Fibroblast of peridontal ligament (primary cell): ENCODE results near the gene ZNF12.
A peak's percentile ranks its signal among the peaks of the same experiment; 100 is the strongest.

Experiments used
- DNase-seq: peaks from one replicate; pipeline ENCODE4 v3.0.0-alpha.2; 2010; ENCODE audit errors: extremely low read depth

ZNF12 gene

DNA sequence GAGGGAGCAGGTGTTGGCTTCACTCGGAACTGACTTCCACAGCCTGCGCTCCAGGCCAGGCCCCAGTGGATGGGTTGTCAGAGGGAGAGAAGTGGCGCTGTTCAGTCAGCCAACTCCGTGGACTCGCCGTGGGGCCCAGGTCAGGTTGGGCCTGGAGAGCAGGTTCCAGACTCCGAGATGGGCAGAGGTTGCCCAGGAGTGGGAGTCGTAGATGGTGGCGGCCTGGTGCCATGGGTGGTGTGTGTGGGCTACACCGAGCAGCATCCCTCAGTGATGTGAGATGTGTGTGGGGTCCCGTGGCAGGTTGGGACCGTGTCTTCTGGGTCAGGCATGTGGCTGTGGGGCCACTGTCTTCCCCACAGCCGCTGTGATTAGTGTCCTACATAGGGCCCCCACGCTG lies 59.2 kb downstream of the ZNF12 start:
- DNase-seq: no peak

DNA sequence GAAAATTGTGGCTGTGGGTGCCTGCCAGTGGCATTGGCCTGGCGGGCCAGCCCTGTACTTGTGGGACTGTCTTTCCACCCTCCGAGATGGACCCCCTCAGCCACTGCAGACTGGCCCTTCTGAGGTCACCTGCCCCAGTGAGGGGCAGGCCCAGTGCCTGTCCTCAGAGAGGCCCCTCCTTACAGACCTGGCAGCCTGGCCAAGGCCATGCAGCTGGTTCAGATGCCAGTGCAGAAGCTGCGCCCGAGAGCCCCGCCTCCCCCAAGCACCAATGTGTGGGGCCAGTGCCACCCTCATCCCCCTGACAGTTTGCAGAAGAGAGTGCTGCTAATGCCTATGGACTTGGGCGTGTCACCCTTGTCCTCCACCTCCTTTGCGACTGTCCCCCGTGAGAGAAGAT lies 59.7 kb downstream of the ZNF12 start:
- DNase-seq: no peak

DNA sequence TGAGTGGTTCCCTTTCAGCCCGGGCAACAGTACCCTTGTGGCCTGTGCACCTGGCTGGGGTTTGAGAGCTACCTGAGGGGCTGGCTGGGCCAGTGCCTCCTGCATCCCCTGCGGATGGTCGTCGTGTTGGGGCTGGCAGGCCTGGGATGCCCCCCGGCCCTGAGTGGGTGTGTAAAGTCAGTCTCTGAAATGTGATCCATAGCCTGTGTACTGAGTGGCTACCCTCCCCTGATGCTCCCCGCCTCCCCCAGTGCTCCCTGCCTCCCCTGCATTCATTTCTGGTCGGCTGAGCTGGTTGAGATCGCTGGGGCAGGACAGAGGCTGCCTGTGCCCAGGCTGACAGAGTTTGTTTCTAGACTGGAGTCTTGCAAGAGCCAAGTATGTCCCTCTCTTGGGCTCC lies 60.3 kb downstream of the ZNF12 start:
- no peak for DNase-seq

DNA sequence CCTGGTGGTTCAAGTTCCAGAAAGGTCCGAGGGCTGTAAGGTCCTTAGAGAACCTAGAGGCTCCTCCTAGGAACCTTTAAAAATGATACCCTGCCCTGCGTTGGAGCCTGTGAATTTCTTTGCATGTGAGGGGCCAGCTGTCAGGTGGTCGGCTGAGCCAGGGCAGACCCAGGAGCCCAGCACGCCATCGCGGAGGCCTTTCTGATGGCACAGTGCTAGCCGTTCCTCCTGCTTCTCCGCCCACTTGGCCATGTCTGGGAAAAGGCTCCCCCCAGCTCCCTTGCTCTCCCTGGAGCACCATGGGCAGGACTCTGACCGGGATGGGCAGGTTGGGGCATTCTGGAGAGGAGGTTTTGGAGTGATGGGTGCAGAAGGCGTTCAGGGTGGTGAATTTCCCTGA lies 62.0 kb downstream of the ZNF12 start:
- DNase-seq: no peak

DNA sequence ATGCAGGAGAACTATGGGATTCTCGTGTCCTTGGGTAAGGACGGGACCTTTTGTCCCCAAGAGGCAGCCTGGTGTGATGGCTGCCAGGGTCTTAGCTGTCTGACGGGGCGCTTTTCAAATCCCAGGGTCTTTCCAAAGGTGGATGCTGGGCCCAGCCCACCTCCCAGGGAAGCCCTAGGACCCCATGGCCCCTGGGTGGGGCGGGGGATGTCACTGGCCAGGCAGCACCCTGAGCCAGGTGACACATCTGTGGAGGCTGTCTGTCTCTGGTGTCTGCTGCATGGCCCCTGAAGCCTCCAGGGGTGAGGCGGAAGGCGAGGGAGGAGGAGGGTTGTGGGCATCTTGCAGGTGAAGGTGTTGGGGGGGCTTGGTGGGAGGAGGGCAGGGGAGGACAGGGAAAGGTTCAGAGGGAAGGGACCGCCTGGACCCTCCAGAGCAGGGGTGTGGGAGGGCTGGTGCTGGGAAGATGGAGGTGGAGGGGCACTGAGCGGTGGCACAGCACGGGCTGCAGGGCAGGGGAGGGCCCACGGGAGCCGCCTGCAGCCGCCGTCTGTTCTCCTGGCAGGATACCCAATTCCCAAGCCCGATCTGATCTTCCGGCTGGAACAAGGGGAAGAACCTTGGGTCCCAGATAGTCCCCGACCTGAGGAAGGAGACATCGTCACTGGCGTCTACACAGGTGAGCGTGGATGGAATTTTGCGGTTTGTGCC lies 62.7 kb downstream of the ZNF12 start:
- DNase-seq: no peak

DNA sequence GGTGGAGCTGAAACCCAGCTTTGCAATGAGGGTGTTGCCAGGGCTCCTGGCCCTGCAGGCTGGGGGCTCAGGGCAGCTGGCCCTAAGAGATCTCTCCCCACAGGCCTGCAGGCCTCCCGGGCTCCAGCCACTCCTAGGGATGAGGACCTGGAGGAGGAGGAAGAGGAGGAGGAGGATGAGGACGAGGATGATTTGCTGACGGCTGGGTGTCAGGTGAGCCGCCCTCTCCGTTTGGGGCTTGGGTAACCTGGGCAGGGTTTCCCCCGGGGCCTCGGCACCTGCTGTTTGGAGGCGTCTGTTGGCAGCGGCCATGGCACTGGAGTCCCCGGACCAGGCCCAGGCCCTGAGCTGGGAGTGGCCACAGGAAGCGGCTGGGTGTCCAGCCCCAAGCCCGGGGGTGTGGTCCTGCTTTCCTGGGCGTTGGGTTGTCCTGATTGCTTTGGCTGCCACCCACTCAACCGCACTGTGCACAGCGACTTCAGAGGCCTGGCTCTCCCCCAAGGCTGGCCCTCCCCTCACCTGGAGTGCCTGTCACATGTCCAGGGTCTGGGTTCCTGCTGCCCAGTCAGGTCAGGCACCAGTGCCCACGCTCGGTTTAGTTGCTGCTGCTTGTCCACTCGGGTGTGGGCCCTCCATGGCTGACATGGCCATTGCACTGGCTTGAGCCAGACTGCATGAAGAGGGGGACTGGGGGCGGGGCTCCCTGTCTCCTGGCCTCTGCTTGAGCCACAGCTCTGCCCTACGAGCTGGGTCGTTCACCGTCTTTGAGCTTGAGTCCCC lies 63.7 kb downstream of the ZNF12 start:
- DNase-seq: no peak

DNA sequence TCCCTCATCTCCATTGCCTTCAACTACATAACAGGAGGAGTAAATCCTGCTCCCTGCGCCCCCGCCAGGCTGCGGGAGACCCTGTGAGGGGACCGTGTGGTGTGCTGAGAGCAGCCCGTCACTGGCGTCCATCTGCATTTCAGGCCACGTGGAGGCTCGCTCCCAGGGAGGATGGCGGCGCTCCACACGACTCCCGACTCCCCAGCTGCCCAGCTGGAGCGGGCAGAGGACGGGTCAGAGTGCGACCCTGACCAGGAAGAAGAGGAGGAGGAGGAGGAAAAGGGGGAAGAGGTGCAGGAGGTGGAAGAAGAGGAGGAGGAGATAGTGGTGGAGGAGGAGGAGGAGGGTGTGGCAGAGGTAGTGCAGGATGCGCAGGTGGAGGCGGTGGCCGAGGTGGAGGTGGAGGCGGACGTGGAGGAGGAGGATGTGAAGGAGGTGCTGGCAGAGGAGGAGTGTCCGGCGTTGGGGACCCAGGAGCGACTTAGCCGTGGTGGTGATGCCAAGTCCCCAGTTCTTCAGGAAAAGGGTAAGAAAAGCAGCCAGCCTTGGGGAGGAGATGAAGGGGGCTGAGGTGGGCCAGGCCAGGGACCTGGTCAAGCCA lies 64.4 kb downstream of the ZNF12 start:
- DNase-seq: no peak

DNA sequence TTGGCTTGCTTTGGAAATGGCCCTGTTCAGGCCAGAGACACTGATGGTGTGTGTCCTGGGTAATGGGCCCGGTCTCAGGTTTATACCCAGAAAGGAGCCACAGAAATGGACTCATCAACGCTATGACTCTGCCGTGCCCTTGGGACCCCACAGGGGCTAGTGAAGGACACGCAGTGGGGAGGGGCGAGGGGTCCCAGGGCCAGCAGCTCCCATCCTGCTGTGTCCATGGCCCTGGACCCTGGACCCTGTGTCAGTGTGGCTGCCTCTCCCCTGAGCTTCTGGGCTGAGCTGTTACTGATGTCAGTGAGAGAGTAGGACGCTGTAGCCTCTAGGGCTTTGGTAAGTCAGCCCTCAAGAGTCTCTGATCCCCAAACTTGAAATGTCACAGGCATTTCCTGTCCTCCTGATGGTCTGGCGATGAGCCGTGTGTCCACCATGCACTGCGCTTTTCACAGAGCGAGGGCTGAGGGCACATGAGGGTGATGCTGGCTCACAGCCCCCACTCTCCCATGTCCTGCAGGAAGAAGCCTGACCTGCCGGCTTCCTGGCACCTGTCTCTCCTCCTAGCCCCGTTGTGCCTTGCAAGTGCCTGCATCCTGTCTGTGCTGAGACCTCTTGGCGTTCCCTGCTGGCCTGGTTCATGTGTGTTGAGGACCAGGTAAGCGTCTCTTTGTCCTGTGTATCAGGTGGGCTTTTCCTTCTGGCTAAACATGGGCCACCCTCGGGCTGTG lies 65.3 kb downstream of the ZNF12 start:
- no peak for DNase-seq

DNA sequence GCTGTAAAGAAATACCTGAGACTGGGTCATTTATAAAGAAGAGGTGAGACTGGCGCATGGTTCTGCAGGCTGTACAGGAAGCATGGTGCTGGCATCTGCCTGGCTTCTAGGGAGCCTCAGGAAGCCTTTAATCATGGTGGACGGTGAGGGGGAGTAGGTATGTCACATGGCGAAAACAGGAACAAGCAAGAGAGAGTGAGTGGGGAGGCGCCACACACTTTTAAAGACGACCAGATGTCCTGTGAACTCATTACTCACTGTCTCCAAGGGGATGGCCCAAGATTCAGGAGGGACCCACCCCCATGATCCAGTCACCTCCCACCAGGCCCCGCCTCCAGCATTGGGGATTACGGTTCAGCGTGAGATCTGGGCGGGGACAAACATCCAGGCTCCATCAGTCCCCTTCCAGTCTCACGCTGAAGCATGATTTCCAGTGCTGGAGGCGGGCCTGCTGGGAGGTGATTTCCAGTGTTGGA lies 66.5 kb downstream of the ZNF12 start:
- peak; percentile 6 for DNase-seq

DNA sequence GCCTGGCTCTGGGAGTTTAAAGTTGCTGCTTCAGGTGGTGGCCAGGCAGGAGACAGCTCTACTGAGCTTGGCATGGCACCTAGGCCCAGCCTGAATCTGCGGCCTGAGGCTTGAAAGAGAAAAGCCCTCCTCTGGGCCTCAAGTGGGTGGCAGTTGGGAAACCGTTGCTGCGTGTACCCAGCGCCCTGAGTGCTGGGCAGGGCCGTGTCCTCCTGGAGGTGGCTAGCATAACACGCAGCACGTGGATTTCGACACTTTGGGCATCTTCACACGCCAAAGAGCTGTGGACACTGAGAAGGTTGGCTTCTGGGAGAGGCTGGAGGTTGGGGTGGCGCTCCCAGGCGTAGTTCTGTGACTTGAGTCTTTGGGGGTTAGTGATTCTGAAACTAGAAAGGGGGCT lies 67.1 kb downstream of the ZNF12 start:
- no peak for DNase-seq

DNA sequence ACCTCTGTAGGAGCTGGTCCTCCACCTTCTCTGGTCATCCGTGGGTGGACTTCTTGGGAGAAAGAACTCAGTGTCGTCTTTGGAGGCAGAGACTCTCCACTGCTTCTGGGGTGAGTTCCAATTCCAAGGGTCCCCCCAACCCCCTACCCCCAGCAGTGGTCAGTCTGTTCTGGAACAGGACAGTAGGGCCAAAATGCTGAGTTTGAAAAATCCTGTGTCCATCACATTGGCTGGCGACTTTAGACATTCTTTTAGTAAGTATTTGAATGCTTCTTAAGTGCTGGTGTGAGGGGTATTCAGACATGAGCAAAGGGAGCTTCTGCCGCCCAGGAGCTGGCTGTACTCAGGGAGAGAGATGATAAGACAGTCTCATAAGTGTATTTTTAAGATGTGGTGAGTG lies 67.7 kb downstream of the ZNF12 start:
- DNase-seq: no peak
